ENCODE data around the gene KLHL7. TPM values are rescaled to one million over a fixed set of nuclear protein-coding genes. Genes with fewer than 3 reads are reported as not detected.
"Not testable (repeated sequence)": the region's sequence is repeated elsewhere in the genome, so short reads cannot be mapped to it uniquely, and the experiment has no call there.

The KLHL7 gene
- total RNA-seq, 1 experiment from 2014 or later: 43.8 TPM

DNA sequence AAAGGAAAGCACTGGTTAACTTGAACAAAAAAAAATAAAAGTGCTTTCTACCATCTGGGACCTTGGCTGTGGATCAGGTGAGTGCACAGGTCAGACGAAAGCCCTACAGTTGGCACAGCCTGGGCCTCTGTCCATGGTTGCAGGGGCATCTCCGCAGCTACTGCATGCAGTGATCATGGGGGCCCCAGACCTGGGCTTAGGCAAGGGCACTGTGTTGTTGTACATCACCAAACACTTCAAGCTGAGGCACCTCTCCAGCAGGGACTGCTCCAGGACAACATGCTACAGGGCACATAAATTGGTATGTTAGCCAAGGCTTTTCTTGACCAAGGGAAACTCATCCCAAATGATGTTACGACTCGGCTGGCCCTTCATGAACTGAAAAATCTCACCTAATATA is 23.5 kb downstream of the KLHL7 start:
- no TSS peak for BruUV-seq (replicated peaks)
- no peak for TF ChIP-seq EZH2 (IDR thresholded peaks at IDR 0.05; ENCODE audit: borderline replicate concordance, low read depth, low read length, poor library complexity, severe bottlenecking)
- TF ChIP-seq, protein P1, sequence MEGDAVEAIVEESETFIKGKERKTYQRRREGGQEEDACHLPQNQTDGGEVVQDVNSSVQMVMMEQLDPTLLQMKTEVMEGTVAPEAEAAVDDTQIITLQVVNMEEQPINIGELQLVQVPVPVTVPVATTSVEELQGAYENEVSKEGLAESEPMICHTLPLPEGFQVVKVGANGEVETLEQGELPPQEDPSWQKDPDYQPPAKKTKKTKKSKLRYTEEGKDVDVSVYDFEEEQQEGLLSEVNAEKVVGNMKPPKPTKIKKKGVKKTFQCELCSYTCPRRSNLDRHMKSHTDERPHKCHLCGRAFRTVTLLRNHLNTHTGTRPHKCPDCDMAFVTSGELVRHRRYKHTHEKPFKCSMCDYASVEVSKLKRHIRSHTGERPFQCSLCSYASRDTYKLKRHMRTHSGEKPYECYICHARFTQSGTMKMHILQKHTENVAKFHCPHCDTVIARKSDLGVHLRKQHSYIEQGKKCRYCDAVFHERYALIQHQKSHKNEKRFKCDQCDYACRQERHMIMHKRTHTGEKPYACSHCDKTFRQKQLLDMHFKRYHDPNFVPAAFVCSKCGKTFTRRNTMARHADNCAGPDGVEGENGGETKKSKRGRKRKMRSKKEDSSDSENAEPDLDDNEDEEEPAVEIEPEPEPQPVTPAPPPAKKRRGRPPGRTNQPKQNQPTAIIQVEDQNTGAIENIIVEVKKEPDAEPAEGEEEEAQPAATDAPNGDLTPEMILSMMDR (conservative IDR thresholded peaks at IDR 0.05; ENCODE audit: low read depth, low read length): no peak
- Histone ChIP-seq H3K4me1 (ENCODE audit: insufficient read depth, low read length, poor library complexity, severe bottlenecking) (no peaks in the 10 kb centered on the region), H3K4me3 (ENCODE audit: low read depth, low read length, poor library complexity, severe bottlenecking) (no peak overlapping the region), H3K9me3 (ENCODE audit: low read depth, low read length, poor library complexity, severe bottlenecking) (no peaks in the 10 kb centered on the region), H3K27me3 (replicated peaks; ENCODE audit: insufficient read depth, low read depth, low read length, poor library complexity) (no peaks in the 10 kb centered on the region), H3K27ac (ENCODE audit: low read depth, low read length, poor library complexity, severe bottlenecking) (no peak overlapping the region), H3K36me3 (ENCODE audit: insufficient read depth, low read length, poor library complexity, severe bottlenecking) (peaks cover 5% of the 10 kb centered on the region)
- no peak for DNase-seq (ENCODE audit: low spot score)
- intact Hi-C loops (cut with micrococcal nuclease; ENCODE audit: unreplicated experiment): no loop called here
- ChIA-PET CTCF (no interaction called here), POLR2A (ENCODE audit: low non-redundant PET) (no interaction called here)

DNA sequence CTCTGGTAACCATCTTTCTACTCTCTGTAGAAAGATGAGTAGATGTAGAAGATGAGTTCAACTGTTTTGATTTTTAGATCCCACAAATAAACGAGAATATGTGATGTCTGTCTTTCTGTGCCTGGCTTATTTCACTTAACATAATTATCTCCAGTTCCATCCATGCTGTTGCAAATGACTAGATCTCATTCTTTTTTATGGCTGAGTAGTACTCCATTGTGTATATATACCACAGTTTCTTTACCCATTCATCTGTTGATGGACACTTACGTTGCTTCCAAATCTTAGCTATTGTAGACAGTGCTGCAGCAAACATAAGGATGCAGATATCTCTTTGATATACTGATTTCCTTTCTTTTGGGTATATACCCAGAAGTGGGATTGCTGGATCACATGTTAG is 26.2 kb downstream of the KLHL7 start:
- H3K4me3 ChIP-seq (ENCODE audit: low read depth, low read length, poor library complexity, severe bottlenecking); DNase-seq (ENCODE audit: low spot score); H3K36me3 ChIP-seq (ENCODE audit: insufficient read depth, low read length, poor library complexity, severe bottlenecking); H3K27me3 ChIP-seq (replicated peaks; ENCODE audit: insufficient read depth, low read depth, low read length, poor library complexity); POLR2A ChIA-PET (ENCODE audit: low non-redundant PET); CTCF ChIA-PET; intact Hi-C loops (cut with micrococcal nuclease; ENCODE audit: unreplicated experiment); BruUV-seq (replicated peaks); H3K27ac ChIP-seq (ENCODE audit: low read depth, low read length, poor library complexity, severe bottlenecking); H3K9me3 ChIP-seq (ENCODE audit: low read depth, low read length, poor library complexity, severe bottlenecking); H3K4me1 ChIP-seq (ENCODE audit: insufficient read depth, low read length, poor library complexity, severe bottlenecking): not testable (repeated sequence)

DNA sequence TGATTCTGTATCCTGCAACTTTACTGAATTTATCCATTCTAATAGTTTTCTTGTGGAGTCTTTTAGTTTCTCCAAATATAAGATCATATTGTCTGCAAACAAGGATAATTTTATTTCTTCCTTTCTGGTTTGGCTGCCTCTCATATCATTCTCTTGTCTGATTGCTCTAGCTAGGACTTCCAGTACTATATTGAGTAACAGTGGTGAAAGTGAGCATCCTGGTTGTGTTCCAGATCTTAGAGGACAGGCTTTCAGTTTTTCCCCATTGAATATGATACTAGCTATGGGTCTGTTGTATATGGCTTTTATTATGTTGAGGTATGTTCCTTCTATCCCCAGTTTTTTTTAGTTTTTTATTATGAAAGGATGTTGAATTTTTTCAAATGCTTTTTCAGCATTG is 28.2 kb downstream of the KLHL7 start:
- intact Hi-C loops (cut with micrococcal nuclease; ENCODE audit: unreplicated experiment): no loop called here
- no peak overlapping the region for H3K27ac ChIP-seq (ENCODE audit: low read depth, low read length, poor library complexity, severe bottlenecking)
- no peaks in the 10 kb centered on the region for H3K27me3 ChIP-seq (replicated peaks; ENCODE audit: insufficient read depth, low read depth, low read length, poor library complexity)
- ChIA-PET POLR2A (ENCODE audit: low non-redundant PET) (no interaction called here), CTCF (no interaction called here)
- H3K4me1 ChIP-seq (ENCODE audit: insufficient read depth, low read length, poor library complexity, severe bottlenecking): no peaks in the 10 kb centered on the region
- H3K9me3 ChIP-seq (ENCODE audit: low read depth, low read length, poor library complexity, severe bottlenecking): no peaks in the 10 kb centered on the region
- H3K4me3 ChIP-seq (ENCODE audit: low read depth, low read length, poor library complexity, severe bottlenecking): no peak overlapping the region
- no peak for DNase-seq (ENCODE audit: low spot score)
- TF ChIP-seq EZH2 (IDR thresholded peaks at IDR 0.05; ENCODE audit: borderline replicate concordance, low read depth, low read length, poor library complexity, severe bottlenecking): no peak
- H3K36me3 ChIP-seq (ENCODE audit: insufficient read depth, low read length, poor library complexity, severe bottlenecking): no peaks in the 10 kb centered on the region
- no TSS peak for BruUV-seq (replicated peaks)

GRCh38 chr7:23135755-23136154 is 30.2 kb downstream of the KLHL7 start:
- Histone ChIP-seq H3K27ac (ENCODE audit: low read depth, low read length, poor library complexity, severe bottlenecking) (no peak overlapping the region), H3K27me3 (replicated peaks; ENCODE audit: insufficient read depth, low read depth, low read length, poor library complexity) (no peaks in the 10 kb centered on the region), H3K36me3 (ENCODE audit: insufficient read depth, low read length, poor library complexity, severe bottlenecking) (no peaks in the 10 kb centered on the region), H3K4me3 (ENCODE audit: low read depth, low read length, poor library complexity, severe bottlenecking) (no peak overlapping the region), H3K9me3 (ENCODE audit: low read depth, low read length, poor library complexity, severe bottlenecking) (no peaks in the 10 kb centered on the region), H3K4me1 (ENCODE audit: insufficient read depth, low read length, poor library complexity, severe bottlenecking) (no peaks in the 10 kb centered on the region)
- no peak for DNase-seq (ENCODE audit: low spot score)
- intact Hi-C loops (cut with micrococcal nuclease; ENCODE audit: unreplicated experiment): no loop called here
- no peak for TF ChIP-seq EZH2 (IDR thresholded peaks at IDR 0.05; ENCODE audit: borderline replicate concordance, low read depth, low read length, poor library complexity, severe bottlenecking)
- TF ChIP-seq, protein P1 (conservative IDR thresholded peaks at IDR 0.05; ENCODE audit: low read depth, low read length): no peak
- ChIA-PET POLR2A (ENCODE audit: low non-redundant PET) (no interaction called here), CTCF (no interaction called here)
- no TSS peak for BruUV-seq (replicated peaks)
